GM23338 (cell line): ENCODE measurements around the gene NPLOC4.

Experiments used
- POLR2AphosphoS5 ChIP-seq: IDR thresholded peaks from 2 replicates; pipeline ENCODE4 v1.6.1; 2016; ENCODE audit warnings: antibody characterized with exemption, low read depth
- TF ChIP-seq, protein P1 (sequence below), 2 experiments: fragments of 200-600 bp in 1 of 2; sonication (generic) in 1 of 2; conservative IDR thresholded peaks; 2 replicates each; pipeline versions ENCODE4 v1.5.1 to v1.6.1; 2016 to 2017; ENCODE audit warnings: antibody characterized with exemption in 2 of 2, low read depth in 2 of 2, mild to moderate bottlenecking in 2 of 2, moderate library complexity in 1 of 2

DNA sequence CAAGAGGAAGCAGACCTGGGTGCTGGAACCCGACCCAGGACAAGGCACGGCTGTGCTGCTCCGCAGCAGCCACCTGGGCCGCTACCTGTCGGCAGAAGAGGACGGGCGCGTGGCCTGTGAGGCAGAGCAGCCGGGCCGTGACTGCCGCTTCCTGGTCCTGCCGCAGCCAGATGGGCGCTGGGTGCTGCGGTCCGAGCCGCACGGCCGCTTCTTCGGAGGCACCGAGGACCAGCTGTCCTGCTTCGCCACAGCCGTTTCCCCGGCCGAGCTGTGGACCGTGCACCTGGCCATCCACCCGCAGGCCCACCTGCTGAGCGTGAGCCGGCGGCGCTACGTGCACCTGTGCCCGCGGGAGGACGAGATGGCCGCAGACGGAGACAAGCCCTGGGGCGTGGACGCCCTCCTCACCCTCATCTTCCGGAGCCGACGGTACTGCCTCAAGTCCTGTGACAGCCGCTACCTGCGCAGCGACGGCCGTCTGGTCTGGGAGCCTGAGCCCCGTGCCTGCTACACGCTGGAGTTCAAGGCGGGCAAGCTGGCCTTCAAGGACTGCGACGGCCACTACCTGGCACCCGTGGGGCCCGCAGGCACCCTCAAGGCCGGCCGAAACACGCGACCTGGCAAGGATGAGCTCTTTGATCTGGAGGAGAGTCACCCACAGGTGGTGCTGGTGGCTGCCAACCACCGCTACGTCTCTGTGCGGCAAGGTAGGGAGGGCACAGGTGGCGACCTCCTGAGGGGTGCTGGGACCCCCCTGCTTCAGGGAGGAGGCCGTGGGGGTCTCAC is 108.1 kb downstream of the NPLOC4 start:
- no peak for TF ChIP-seq POLR2AphosphoS5
- TF ChIP-seq, protein P1, sequence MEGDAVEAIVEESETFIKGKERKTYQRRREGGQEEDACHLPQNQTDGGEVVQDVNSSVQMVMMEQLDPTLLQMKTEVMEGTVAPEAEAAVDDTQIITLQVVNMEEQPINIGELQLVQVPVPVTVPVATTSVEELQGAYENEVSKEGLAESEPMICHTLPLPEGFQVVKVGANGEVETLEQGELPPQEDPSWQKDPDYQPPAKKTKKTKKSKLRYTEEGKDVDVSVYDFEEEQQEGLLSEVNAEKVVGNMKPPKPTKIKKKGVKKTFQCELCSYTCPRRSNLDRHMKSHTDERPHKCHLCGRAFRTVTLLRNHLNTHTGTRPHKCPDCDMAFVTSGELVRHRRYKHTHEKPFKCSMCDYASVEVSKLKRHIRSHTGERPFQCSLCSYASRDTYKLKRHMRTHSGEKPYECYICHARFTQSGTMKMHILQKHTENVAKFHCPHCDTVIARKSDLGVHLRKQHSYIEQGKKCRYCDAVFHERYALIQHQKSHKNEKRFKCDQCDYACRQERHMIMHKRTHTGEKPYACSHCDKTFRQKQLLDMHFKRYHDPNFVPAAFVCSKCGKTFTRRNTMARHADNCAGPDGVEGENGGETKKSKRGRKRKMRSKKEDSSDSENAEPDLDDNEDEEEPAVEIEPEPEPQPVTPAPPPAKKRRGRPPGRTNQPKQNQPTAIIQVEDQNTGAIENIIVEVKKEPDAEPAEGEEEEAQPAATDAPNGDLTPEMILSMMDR (conservative IDR thresholded peaks at IDR 0.05; ENCODE audit: low read depth in 2 of 2) = no peak
